H1 (cell line): ENCODE data around the gene WLS.

Experiments used
- BACH1 ChIP-seq: IDR thresholded peaks from 2 replicates; pipeline ENCODE4 v1.6.1; 2012; ENCODE audit warnings: low read length, improper control_type of control experiment
- CREB1 ChIP-seq: IDR thresholded peaks from 2 replicates; pipeline ENCODE4 v1.6.1; 2012; ENCODE audit warnings: inconsistent platforms
- CTCF ChIP-seq, 3 experiments: IDR thresholded peaks; 1 replicate in 2 of 3; 2 replicates in 1 of 3; pipeline versions ENCODE4 v1.5.1 to v1.6.1; 2011; ENCODE audit warnings: low read length in 3 of 3, mild to moderate bottlenecking in 3 of 3, inconsistent platforms in 2 of 3, low read depth in 1 of 3, moderate library complexity in 1 of 3; ENCODE audit not compliant: insufficient read depth in 1 of 3; ENCODE audit errors: control extremely low read depth in 1 of 3
- JUND ChIP-seq: IDR thresholded peaks from 2 replicates; pipeline ENCODE4 v1.6.1; 2011; ENCODE audit warnings: mild to moderate bottlenecking, improper control_type of control experiment, low read length
- PHF8 ChIP-seq: fragments of 200-600 bp; sonication (generic); conservative IDR thresholded peaks from 2 replicates; pipeline ENCODE4 v1.7.1; 2012; ENCODE audit warnings: low read depth, mild to moderate bottlenecking, inconsistent platforms, low read length, moderate library complexity
- RXRA ChIP-seq: IDR thresholded peaks from 2 replicates; pipeline ENCODE4 v1.6.1; 2011; ENCODE audit warnings: low read depth, mild to moderate bottlenecking, low read length, moderate library complexity; ENCODE audit not compliant: insufficient read depth
- SIX5 ChIP-seq: IDR thresholded peaks from 2 replicates; pipeline ENCODE4 v1.6.1; 2011; ENCODE audit warnings: mild to moderate bottlenecking, low read depth, low read length
- USF2 ChIP-seq: IDR thresholded peaks from 2 replicates; pipeline ENCODE4 v1.6.1; 2011; ENCODE audit warnings: low read length, improper control_type of control experiment
- ZNF274 ChIP-seq: IDR thresholded peaks from 2 replicates; pipeline ENCODE4 v1.7.0; 2012; ENCODE audit warnings: low read length, borderline replicate concordance; ENCODE audit errors: extremely low read depth

GRCh38 chr1:68276448-68276847 lies 44.1 kb upstream of the WLS start:
- no peak for TF ChIP-seq CTCF (IDR thresholded peaks at IDR 0.05; ENCODE audit: control extremely low read depth in 1 of 3, insufficient read depth in 1 of 3, low read depth in 1 of 3, low read length in 3 of 3)
- TF ChIP-seq BACH1 = no peak
- no peak for TF ChIP-seq JUND
- TF ChIP-seq RXRA = no peak
- no peak for TF ChIP-seq PHF8
- no peak for TF ChIP-seq SIX5
- no peak for TF ChIP-seq CREB1
- no peak for TF ChIP-seq USF2
- TF ChIP-seq ZNF274 = no peak
